DOHH2 (cell line): ENCODE results near the gene FEM1B.

ENCODE experiments used
- H3F3A ChIP-seq: fragments of 200-600 bp; sonication (generic), shearing (Covaris generic); 2 replicates; pipeline ENCODE4 v1.6.0; 2016; ENCODE audit warnings: antibody characterized with exemption, mild to moderate bottlenecking; ENCODE audit not compliant: control insufficient read depth, insufficient read depth
- H3K27ac ChIP-seq: fragments of 200-600 bp; sonication (generic); 2 replicates; pipeline ENCODE4 v1.5.1; 2014; ENCODE audit warnings: low read depth, mild to moderate bottlenecking, low read length, moderate library complexity
- H3K27me3 ChIP-seq: fragments of 200-600 bp; sonication (generic); 2 replicates; pipeline ENCODE4 v1.6.1; 2014; ENCODE audit warnings: mild to moderate bottlenecking, low read length, mixed read lengths; ENCODE audit not compliant: control insufficient read depth
- H3K36me3 ChIP-seq: fragments of 200-600 bp; sonication (generic); 2 replicates; pipeline ENCODE4 v1.6.1; 2014; ENCODE audit warnings: mild to moderate bottlenecking, low read length, moderate library complexity, mixed read lengths; ENCODE audit not compliant: control insufficient read depth
- H3K4me1 ChIP-seq: fragments of 200-600 bp; sonication (generic); 2 replicates; pipeline ENCODE4 v1.6.1; 2014; ENCODE audit warnings: mild to moderate bottlenecking, low read length, mixed read lengths; ENCODE audit not compliant: control insufficient read depth
- H3K4me2 ChIP-seq: fragments of 200-600 bp; sonication (generic); 2 replicates; pipeline ENCODE4 v1.6.0; 2014; ENCODE audit warnings: mild to moderate bottlenecking, low read length, moderate library complexity
- H3K4me3 ChIP-seq: fragments of 200-600 bp; sonication (generic); 2 replicates; pipeline ENCODE4 v1.5.1; 2014; ENCODE audit warnings: mild to moderate bottlenecking, low read length, mixed read lengths
- H3K79me2 ChIP-seq: fragments of 200-600 bp; sonication (generic); 2 replicates; pipeline ENCODE4 v1.6.1; 2014; ENCODE audit warnings: mild to moderate bottlenecking, low read length, mixed read lengths; ENCODE audit not compliant: control insufficient read depth
- H3K9me2 ChIP-seq: fragments of 200-600 bp; sonication (generic); replicated peaks from 2 replicates; pipeline ENCODE4 v1.6.1; 2014; ENCODE audit warnings: mild to moderate bottlenecking, low read length, mixed read lengths; ENCODE audit not compliant: control insufficient read depth
- H3K9me3 ChIP-seq: fragments of 200-600 bp; sonication (generic); 2 replicates; pipeline ENCODE4 v1.6.1; 2014; ENCODE audit warnings: antibody characterized with exemption, low read length, mixed read lengths; ENCODE audit not compliant: control insufficient read depth, insufficient read depth
- H4K20me1 ChIP-seq: fragments of 200-600 bp; sonication (generic); 2 replicates; pipeline ENCODE4 v1.6.0; 2014; ENCODE audit warnings: low read depth, mild to moderate bottlenecking, antibody characterized with exemption, low read length, moderate library complexity; ENCODE audit not compliant: control insufficient read depth, insufficient read depth
- CTCF ChIP-seq: fragments of 200-600 bp; sonication (generic); IDR thresholded peaks from one replicate; pipeline ENCODE4 v1.5.1; 2014; ENCODE audit warnings: antibody characterized with exemption, mild to moderate bottlenecking, low read depth, low read length; ENCODE audit not compliant: poor library complexity, severe bottlenecking
- EZH2phosphoT487 ChIP-seq: fragments of 200-600 bp; sonication (generic); IDR thresholded peaks from 2 replicates; pipeline ENCODE4 v1.6.1; 2017; ENCODE audit warnings: borderline replicate concordance, mild to moderate bottlenecking, antibody characterized with exemption, low read length, moderate library complexity, mixed read lengths

FEM1B gene

DNA sequence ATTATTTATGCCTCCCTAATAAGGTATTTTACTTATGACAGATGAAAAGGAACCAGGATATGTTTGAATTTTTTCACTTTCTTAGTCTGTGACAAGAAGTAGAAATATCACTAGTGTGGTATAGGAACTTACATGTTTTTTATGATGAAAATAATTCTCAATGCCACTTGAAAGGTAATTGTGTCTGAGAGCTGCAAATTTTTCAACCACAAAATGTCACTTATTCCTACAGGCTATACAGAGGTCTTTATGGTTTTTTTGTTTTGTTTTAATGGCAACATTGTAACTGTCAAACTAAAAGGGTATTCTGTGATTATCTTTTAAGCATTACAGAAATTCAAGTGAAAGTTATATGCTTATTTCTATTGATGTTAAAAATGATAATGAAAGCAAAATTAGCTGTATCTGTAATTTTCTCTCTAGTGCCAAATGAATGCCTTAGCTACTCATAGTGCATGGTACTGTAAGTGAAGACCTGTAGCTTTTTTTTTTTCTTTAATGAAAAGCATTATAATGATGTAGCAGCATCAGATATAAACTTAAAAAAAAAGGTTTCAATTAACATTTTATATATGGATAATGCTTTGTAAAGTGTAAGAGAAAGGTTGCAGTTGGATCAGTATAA, 14.7 kb downstream of the FEM1B start:
- Histone ChIP-seq H3K79me2 (peaks cover 82% of the 10 kb centered on the region), H3K36me3 (peaks cover 69% of the 10 kb centered on the region), H3K4me2 (no peak overlapping the region), H3K27me3 (no peaks in the 10 kb centered on the region), H3K9me2 (no peaks in the 10 kb centered on the region), H3K4me3 (no peak overlapping the region), H3K27ac (no peak overlapping the region), H3K4me1 (peaks cover 34% of the 10 kb centered on the region), H4K20me1 (peaks cover 4% of the 10 kb centered on the region; the same call in 1 of the 2 replicates), H3F3A (peaks cover 9% of the 10 kb centered on the region; the same call in 1 of the 2 replicates), H3K9me3 (no peaks in the 10 kb centered on the region)
- no peak for TF ChIP-seq EZH2phosphoT487
- no peak for TF ChIP-seq CTCF

GRCh38 chr15:68292967-68293366, 15.4 kb downstream of the FEM1B start:
- Histone ChIP-seq H3F3A (peaks cover 9% of the 10 kb centered on the region; the same call in 1 of the 2 replicates), H3K79me2 (peaks cover 75% of the 10 kb centered on the region), H3K9me3 (no peaks in the 10 kb centered on the region), H3K4me1 (peaks cover 40% of the 10 kb centered on the region), H3K9me2 (no peaks in the 10 kb centered on the region), H4K20me1 (peaks cover 4% of the 10 kb centered on the region; the same call in 1 of the 2 replicates), H3K4me3 (no peak overlapping the region), H3K4me2 (no peak overlapping the region), H3K36me3 (peaks cover 69% of the 10 kb centered on the region), H3K27ac (no peak overlapping the region), H3K27me3 (no peaks in the 10 kb centered on the region)
- TF ChIP-seq CTCF (no peak), EZH2phosphoT487 (no peak)

DNA sequence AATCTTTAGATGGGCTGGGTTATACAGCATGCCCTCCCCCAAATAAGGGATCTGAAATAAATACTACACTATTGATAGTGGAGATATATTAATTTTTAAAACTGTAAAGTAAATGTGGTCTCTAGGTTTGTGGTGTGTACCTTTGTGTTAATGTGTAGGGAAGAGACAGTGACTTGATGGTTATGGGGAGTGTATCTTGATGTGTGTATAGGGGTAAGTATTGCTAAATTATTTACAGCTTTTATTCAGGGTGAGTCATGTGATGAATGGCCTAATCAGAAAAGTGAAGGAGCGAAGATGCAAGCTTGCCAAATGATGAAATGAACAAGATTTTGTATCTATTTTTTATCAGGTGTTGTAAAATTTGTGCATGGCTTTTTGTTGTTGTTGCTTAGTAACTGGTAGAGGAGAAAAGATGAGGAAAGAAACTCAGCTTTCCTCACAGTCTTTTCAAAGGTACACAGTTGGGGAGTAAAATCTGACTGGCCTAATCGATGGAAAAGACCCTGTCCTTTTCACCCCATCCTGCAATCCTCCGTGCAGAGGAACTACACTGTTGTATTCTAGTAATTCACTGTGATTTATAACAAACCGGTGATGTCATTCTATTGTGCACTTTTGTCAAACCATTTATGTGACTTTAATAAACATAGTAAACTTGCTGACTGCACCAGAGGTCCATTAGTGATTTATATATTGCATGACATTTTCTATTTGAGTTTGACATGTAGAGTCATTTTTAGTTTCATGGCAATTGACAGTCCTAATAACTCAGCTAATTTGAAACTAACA, 17.7 kb downstream of the FEM1B start:
- Histone ChIP-seq H3K9me2 (no peaks in the 10 kb centered on the region), H3K4me2 (peak overlapping the region; percentile 34), H3K36me3 (peaks cover 53% of the 10 kb centered on the region), H3K4me3 (no peak overlapping the region), H3K27me3 (no peaks in the 10 kb centered on the region), H3K27ac (no peak overlapping the region), H3K4me1 (peaks cover 62% of the 10 kb centered on the region), H3F3A (peaks cover 9% of the 10 kb centered on the region; the same call in 1 of the 2 replicates), H3K9me3 (no peaks in the 10 kb centered on the region), H4K20me1 (peaks cover 4% of the 10 kb centered on the region; the same call in 1 of the 2 replicates), H3K79me2 (peaks cover 52% of the 10 kb centered on the region)
- TF ChIP-seq EZH2phosphoT487, result no peak
- no peak for TF ChIP-seq CTCF
